Activated CD4-positive, alpha-beta T cell treated with anti-CD3 and anti-CD28 coated beads for 48 hours (primary cell): ENCODE results near the gene ABCF2.

Source experiments
- DNase-seq: peaks from one replicate; pipeline ENCODE4 v3.0.0-alpha.2; 2020

Gene ABCF2

GRCh38 chr7:151191544-151191943 is 35.5 kb downstream of the ABCF2 start:
- DNase-seq = no peak

GRCh38 chr7:151189038-151189437 is 38.0 kb downstream of the ABCF2 start:
- no peak for DNase-seq

- DNase-seq = no peak
Observed at GRCh38 chr7:151188252-151188542, 38.8 kb downstream of the ABCF2 start.

DNA sequence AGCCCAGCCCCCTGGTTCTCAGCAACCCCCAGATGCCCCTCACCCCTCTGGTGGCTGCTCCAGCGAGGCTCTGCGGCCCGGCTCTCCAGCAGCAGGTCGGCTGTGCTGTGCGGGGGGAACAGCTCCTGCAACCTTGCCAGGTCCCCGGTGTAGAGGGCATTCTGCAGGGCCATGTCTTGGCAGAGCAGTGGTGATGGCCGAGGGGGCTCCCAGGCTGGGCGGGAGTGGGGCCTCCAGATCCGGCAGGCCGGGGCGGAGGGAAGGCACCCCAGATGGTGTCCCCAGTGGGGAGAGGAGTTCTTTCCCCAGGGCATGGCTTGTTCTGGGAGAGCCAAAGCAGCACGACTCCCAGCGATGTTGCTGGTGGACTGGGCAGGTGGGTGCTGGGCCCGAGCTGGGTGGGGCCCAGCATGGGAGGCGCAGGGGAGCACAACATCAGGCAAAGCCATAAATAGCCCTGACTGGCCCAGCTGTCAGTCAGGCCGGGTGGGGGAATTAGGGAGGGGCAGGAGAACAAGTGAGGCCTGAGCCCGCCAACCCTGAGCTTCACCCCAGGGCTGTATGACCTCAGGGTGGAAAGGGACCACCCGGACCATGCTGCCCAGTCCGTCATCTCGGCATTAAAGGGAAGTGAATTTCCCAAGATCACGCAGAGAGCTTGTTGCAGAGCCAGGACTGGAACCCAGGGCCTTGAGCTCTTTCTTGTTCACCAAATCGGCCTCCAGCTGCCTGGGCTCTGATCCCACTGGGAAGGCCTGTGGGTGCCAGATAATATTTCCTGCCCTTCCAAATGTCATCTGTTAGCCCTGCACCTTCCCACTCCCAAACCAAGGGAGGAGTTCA is 39.4 kb downstream of the ABCF2 start:
- no peak for DNase-seq

DNA sequence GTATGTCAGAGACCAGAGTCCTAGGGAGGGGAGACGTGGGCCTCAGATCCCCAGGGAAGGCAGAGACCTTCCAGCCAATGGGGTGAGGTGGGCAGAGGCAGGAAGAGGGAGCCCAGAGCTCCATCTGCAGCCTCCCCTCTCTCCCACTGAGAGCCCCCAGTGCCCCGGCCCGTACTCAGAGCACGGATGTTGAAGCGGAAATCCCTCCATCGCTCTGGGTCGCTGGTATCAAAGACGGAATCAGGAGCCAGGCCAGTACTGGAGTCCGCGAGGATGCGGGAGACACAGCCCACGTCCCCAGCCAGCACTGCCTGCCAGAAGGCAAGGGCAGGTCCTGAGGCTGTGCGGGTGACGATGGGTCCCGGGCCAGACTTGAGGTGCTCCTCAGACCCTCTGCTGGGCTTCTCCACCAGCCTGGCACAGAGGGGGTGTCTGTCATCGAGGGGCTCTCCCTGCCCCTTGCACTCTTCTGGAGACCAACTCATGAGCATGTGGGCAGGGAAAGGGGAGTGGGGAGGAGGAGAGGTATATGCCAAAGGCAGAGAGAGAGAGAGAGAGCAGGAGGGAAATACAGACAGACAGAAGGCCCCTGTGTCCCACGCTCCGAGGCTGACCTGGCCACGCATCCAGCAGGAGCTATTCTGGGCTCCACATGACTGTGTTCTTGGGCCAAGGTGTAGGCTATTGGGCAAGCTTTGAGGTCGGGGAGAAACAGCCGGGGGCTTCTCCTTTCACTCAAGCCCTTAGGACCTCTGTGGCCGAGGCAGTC is 40.2 kb downstream of the ABCF2 start, which contains the start of gene ASB10:
Gene ASB10, minus strand, starts transcription at position 611 of the 769 bp plus-strand sequence. Its CDS starts 120 bp downstream, at position 491.
- DNase-seq = no peak

GRCh38 chr7:151185762-151186639 is 41.0 kb downstream of the ABCF2 start:
- no peak for DNase-seq

DNA sequence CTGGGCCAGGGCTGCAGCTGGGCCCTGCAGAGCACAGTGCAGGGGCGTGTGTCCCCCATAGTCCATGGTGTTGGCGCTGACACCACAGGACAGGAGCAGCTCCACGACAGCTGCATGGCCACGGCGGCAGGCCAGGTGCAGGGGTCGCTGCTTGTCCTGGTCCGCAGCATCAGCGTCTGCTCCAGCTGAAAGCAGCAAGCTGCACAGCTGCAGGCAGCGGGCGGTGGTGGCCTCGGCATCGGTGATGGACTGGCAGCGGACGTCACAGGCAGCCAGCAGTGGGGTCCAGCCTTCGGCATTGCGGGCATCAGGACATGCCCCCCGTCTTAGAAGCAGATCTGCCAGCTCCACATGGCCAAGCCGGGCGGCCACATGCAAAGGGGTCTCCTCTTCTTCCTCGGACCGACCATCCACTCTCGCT is 46.0 kb downstream of the ABCF2 start:
- DNase-seq = no peak

- DNase-seq = no peak
Observed at GRCh38 chr7:151179946-151180345, 47.1 kb downstream of the ABCF2 start.

DNA sequence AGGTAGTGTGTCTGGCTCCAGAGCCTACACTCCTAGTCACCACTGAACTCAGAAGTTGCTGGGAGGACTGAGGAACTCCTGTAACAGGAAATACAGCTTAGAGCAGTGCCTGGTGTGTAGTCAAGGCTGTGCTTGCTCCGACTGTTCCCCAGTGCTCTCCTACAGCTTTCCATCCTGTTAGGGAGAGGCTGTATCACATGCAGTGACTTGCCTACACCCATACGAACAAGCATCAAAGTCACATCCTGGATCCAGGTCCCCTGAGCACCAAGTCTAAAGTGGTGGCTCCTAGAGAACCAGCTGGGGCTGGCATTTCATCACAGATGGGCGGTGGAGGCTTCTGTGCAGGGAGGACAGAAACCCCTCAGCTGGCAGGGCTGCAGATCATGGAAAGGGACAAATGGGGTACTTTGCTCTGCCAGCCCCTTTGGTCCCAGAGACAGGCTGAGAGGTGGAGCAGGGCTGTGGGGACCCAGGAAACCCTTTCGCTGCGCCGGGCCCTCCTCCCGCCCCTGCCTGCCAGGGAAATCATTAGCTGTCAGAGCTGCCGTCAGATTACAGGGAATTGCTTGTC is 47.6 kb downstream of the ABCF2 start:
- no peak for DNase-seq

DNA sequence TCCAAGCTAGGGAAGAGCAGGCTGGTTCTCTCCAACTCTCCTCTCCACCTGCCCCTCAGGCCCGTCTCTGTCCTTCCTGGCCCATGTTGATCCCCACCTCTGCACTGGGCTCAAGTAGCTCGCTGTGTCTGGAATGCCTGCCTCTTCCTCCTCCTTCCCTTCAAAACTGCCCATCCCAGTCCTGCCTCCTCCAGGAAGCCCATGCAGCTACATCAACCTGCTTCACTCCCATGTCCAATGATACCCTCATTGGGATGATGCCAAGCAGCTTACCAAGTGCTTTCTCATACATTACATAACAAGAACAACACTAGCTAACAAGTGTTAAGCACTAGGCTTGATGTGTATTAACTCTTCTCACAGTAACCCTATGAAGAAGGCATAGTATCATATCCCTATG is 48.2 kb downstream of the ABCF2 start:
- DNase-seq = no peak

DNA sequence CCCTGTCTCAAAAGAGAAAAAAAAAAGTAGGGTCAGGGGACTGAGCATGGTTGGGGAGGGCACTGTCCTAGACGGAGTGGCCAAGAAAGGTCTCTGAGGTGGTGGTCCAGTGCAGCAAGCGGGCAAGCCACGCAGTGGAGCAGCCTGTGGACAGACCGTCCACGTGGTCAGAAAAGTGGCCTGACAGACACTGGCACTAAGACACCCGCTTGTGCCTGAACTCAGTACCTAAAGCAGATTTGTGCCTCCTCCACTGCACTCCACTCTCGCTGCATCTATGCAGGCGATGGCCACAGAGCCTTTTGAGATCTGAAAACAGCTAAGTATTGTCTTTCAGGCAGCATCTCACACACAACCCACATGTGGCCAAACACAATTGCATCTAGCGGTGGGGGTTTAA is 48.8 kb downstream of the ABCF2 start:
- no peak for DNase-seq

GRCh38 chr7:151177310-151177709 is 49.7 kb downstream of the ABCF2 start:
- no peak for DNase-seq

DNA sequence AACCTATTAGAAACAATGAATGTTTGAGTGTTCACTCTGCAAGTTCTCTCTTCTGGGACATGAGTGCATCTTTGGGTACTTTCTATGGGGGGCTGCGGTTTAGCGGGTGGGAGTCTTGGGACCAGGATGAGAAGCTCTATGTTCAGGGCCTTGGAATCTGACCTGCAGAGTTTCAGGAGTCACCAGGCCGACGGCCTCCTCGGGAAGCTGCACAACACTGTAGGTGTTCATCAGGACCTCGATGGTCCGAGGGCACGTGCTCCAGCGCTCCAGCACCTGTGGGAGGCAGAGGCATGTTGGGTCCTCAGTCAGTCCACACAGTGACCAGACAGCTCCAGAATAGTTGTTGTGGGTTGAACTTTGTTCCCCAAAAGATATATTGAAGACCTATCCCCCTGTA is 50.6 kb downstream of the ABCF2 start:
- no peak for DNase-seq

DNA sequence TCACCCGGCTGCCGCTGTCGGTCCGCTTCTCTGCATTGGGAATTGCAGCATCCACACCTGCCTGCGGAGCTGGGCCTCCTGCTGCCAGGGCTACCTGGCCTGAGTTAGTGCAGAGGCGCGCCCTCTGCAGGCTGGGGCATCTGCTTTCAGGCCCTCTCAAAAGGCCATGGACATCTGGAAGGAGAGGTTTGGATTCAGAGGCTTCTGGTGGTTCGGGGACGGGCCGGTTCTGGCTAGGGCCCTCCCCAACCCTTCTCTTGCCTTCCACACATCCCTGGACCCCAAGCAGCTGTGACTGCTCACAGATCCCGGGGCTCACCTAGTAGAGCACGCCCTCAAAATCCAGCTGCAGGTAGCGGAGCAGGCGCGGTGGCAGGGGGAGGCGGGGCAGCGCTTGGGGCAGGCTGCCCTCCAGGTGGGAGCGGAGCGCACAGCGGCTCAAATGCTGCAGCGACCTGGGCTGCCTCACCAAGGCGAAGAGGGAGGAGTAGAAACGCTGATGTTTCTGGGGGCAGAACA is 51.2 kb downstream of the ABCF2 start:
- no peak for DNase-seq

- DNase-seq = no peak
Observed at GRCh38 chr7:151175047-151175792, 51.8 kb downstream of the ABCF2 start.

- peak; percentile 56 for DNase-seq
Observed at GRCh38 chr7:151174246-151175046, 52.6 kb downstream of the ABCF2 start.

- DNase-seq = no peak
Observed at GRCh38 chr7:151173386-151174245, 53.4 kb downstream of the ABCF2 start.

DNA sequence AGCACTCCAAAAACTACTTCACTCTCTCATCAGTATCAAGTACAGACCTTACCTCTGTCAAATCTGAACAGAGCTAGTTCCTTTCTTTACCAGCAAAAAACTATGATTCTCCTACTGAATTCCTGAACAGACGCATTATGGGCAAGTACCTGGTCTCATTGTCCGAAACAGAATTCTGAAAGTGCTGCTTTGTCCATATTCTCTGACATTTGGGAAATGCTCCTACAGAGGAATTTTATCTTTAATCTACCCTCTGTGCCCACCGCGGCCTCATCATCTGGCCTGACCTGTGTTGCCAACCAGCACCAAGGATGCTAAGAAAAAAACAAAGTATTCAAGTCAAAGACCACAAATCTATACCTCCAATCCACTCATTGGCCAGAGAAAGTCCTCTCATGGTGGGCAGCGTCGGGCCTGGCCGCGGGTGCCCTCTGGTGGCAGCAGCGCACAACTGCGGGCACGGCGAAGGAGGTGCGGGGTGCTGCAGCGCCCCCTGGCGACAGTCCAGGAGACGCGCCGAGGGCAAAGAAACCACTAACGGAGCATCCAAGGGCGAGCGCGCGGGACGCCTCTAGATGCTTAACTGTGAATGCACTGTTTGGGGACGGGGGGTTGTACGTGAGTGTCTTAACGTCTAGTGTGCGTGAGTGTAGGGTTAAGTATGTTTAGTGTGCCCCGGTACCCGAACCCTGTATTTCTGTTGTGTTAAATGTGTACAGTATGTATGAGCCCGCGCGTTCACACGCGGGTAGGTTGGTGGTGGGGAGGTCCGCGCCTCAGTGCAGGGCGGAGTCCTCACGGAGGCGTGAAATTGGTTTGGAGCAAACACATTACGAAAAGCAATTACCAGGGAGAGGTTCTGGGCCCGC is 54.5 kb downstream of the ABCF2 start:
- peak; percentile 86 for DNase-seq

- DNase-seq = no peak
Observed at GRCh38 chr7:151168787-151169162, 58.2 kb downstream of the ABCF2 start.
